MM.1S (cell line): ENCODE measurements around the gene MAN2A2.
"Not testable (repeated sequence)": the region's sequence is repeated elsewhere in the genome, so short reads cannot be mapped to it uniquely, and the experiment has no call there.

Experiments used
- DNase-seq: peaks from one replicate; pipeline ENCODE4 v3.0.0-alpha.2; 2015
- H2AFZ ChIP-seq: fragments of 300-600 bp; sonication (generic); 2 replicates; pipeline ENCODE4 v1.6.0; 2016; ENCODE audit warnings: antibody characterized with exemption, low read length
- H3F3A ChIP-seq: fragments of 300-600 bp; sonication (generic); 2 replicates; pipeline ENCODE4 v1.6.1; 2016; ENCODE audit warnings: mild to moderate bottlenecking, antibody characterized with exemption, low read length, moderate library complexity, mixed read lengths; ENCODE audit not compliant: insufficient read depth
- H3K27ac ChIP-seq: fragments of 300-600 bp; sonication (generic); 2 replicates; pipeline ENCODE4 v1.5.1; 2016; ENCODE audit warnings: mild to moderate bottlenecking, low read length
- H3K27me3 ChIP-seq: fragments of 300-600 bp; sonication (generic); replicated peaks from 2 replicates; pipeline ENCODE4 v1.6.0; 2016; ENCODE audit warnings: low read length; ENCODE audit not compliant: insufficient read depth
- H3K36me3 ChIP-seq: fragments of 300-600 bp; sonication (generic); replicated peaks from 2 replicates; pipeline ENCODE4 v1.6.1; 2016; ENCODE audit warnings: mild to moderate bottlenecking, low read length, mixed read lengths; ENCODE audit not compliant: insufficient read depth
- H3K4me1 ChIP-seq: fragments of 300-600 bp; sonication (generic); 2 replicates; pipeline ENCODE4 v1.6.1; 2016; ENCODE audit warnings: low read length, mixed read lengths
- H3K4me2 ChIP-seq: fragments of 300-600 bp; sonication (generic); 2 replicates; pipeline ENCODE4 v1.6.0; 2016; ENCODE audit warnings: low read depth, low read length
- H3K4me3 ChIP-seq: fragments of 300-600 bp; sonication (generic); 2 replicates; pipeline ENCODE4 v1.5.1; 2016; ENCODE audit warnings: low read length, mixed read lengths
- H3K79me2 ChIP-seq: fragments of 300-600 bp; sonication (generic); 2 replicates; pipeline ENCODE4 v1.6.1; 2016; ENCODE audit warnings: mixed run types, low read length, mixed read lengths
- H3K9ac ChIP-seq: fragments of 300-600 bp; sonication (generic); 2 replicates; pipeline ENCODE4 v1.6.1; 2016; ENCODE audit warnings: low read length, mixed read lengths
- H3K9me2 ChIP-seq: fragments of 300-600 bp; sonication (generic); replicated peaks from 2 replicates; pipeline ENCODE4 v1.6.1; 2016; ENCODE audit warnings: mild to moderate bottlenecking, low read length, mixed read lengths; ENCODE audit not compliant: insufficient read depth
- H3K9me3 ChIP-seq: fragments of 300-600 bp; sonication (generic); replicated peaks from 2 replicates; pipeline ENCODE4 v1.6.1; 2016; ENCODE audit warnings: mild to moderate bottlenecking, low read length, mixed read lengths; ENCODE audit not compliant: insufficient read depth
- H4K20me1 ChIP-seq: fragments of 300-600 bp; sonication (generic); 2 replicates; pipeline ENCODE4 v1.6.1; 2016; ENCODE audit warnings: mild to moderate bottlenecking, low read length, moderate library complexity, mixed read lengths; ENCODE audit not compliant: insufficient read depth
- EZH2 ChIP-seq: fragments of 300-600 bp; sonication (generic); optimal IDR thresholded peaks from 2 replicates; pipeline ENCODE3; 2017; ENCODE audit warnings: low read depth, mild to moderate bottlenecking, antibody characterized with exemption, low read length, mixed read lengths
- EZH2phosphoT487 ChIP-seq: fragments of 300-600 bp; sonication (generic); IDR thresholded peaks from 2 replicates; pipeline ENCODE4 v1.6.1; 2018; ENCODE audit warnings: antibody characterized with exemption, low read length
- TF ChIP-seq, protein P1 (sequence below): fragments of 300-600 bp; sonication (generic); IDR thresholded peaks from 2 replicates; pipeline ENCODE4 v1.5.1; 2016; ENCODE audit warnings: antibody characterized with exemption, low read length, mixed read lengths

The MAN2A2 gene

DNA sequence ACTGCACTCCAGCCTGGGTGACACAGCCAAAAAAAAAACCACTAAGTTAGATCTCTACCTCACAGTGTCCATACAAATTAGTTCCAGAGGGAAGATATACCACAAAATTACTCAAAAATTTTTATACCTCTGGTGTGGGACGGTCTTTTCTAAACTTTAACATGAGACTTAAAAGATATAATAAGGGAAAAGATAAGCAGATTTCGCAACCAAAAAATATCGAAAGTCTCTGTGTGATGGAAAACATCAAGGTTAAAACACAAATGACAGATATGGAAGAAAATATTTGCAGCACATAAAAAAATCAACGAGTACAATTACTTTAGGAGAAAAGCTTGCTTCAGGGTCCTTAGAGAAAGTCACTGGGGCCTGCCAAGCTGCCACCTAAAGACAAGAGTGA is 18.8 kb downstream of the MAN2A2 start:
- H3K9me2 ChIP-seq: no peaks in the 10 kb centered on the region
- H4K20me1 ChIP-seq: no peaks in the 10 kb centered on the region
- no peaks in the 10 kb centered on the region for H3K9me3 ChIP-seq
- H3K4me3 ChIP-seq: no peak overlapping the region
- H3K4me2 ChIP-seq: no peak overlapping the region
- no peak overlapping the region for H2AFZ ChIP-seq
- no peak overlapping the region for H3K27ac ChIP-seq
- H3K9ac ChIP-seq: no peak overlapping the region
- no peaks in the 10 kb centered on the region for H3F3A ChIP-seq
- DNase-seq: no peak
- H3K79me2 ChIP-seq: no peaks in the 10 kb centered on the region
- H3K36me3 ChIP-seq: no peaks in the 10 kb centered on the region
- H3K27me3 ChIP-seq: no peaks in the 10 kb centered on the region
- no peak for TF ChIP-seq EZH2
- TF ChIP-seq, protein P1, sequence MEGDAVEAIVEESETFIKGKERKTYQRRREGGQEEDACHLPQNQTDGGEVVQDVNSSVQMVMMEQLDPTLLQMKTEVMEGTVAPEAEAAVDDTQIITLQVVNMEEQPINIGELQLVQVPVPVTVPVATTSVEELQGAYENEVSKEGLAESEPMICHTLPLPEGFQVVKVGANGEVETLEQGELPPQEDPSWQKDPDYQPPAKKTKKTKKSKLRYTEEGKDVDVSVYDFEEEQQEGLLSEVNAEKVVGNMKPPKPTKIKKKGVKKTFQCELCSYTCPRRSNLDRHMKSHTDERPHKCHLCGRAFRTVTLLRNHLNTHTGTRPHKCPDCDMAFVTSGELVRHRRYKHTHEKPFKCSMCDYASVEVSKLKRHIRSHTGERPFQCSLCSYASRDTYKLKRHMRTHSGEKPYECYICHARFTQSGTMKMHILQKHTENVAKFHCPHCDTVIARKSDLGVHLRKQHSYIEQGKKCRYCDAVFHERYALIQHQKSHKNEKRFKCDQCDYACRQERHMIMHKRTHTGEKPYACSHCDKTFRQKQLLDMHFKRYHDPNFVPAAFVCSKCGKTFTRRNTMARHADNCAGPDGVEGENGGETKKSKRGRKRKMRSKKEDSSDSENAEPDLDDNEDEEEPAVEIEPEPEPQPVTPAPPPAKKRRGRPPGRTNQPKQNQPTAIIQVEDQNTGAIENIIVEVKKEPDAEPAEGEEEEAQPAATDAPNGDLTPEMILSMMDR: no peak
- no peak for TF ChIP-seq EZH2phosphoT487
- no peaks in the 10 kb centered on the region for H3K4me1 ChIP-seq

DNA sequence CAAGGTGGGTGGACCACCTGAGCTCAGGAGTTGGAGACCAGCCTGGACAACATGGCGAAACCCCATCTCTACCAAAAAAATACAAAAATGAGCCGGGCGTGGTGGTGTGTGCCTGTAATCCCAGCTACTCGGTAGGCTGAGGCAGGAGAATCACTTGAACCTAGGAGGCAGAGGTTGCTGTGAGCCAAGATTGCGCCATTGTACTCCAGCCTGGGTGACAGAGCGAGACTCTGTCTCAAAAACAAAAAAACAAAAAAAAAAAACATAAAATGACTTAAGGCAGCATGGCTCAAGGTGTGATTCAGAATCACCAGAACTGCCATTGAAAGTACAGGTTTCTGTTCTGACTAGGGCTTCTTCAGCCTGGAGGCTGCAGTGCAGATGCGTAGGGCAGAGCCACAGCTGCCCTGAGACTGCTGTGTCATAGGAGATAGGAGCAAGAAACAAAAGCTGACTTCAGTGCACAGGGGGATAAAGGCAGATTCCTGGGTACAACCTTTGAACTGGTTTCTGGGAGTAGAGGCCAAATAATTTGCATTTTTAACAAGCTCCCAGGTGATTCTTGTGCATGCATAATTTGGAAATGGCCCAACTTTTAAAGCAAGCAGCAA is 19.7 kb downstream of the MAN2A2 start:
- not testable (repeated sequence) for H2AFZ ChIP-seq, H4K20me1 ChIP-seq, H3K79me2 ChIP-seq, H3K4me1 ChIP-seq, H3F3A ChIP-seq, H3K9me3 ChIP-seq, H3K36me3 ChIP-seq, H3K9me2 ChIP-seq, H3K4me3 ChIP-seq, H3K9ac ChIP-seq, H3K27ac ChIP-seq, H3K4me2 ChIP-seq, H3K27me3 ChIP-seq
- DNase-seq: peak; percentile 19

DNA sequence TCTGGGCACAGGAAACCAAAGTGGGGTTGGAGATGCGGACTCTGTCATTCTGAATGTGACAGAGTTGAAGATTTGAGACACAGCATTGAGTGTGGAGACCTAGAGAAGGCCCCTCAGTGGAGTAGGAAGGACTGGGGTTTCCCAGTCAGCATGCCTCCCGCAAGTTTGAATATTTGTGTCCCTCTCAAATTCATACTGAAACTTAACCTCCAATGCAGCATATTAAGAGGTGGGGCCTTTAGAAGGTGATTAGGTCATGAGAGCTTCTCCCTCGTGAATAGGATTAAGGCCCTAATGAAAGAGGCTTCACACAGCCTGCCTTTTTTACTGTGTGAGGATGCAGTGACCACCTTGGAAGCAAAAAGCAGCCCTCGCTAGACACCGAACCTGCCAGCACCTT is 21.3 kb downstream of the MAN2A2 start:
- DNase-seq: no peak
- Histone ChIP-seq H2AFZ (no peak overlapping the region), H3F3A (peaks cover 6% of the 10 kb centered on the region), H3K27ac (no peak overlapping the region), H3K9ac (no peak overlapping the region), H3K9me3 (no peaks in the 10 kb centered on the region), H3K4me3 (no peak overlapping the region), H3K4me1 (peaks cover 4% of the 10 kb centered on the region; the same call in 1 of the 2 replicates), H4K20me1 (no peaks in the 10 kb centered on the region), H3K9me2 (no peaks in the 10 kb centered on the region), H3K36me3 (no peaks in the 10 kb centered on the region), H3K27me3 (no peaks in the 10 kb centered on the region), H3K79me2 (peaks cover 6% of the 10 kb centered on the region), H3K4me2 (no peak overlapping the region)
- TF ChIP-seq EZH2phosphoT487 (no peak), EZH2 (no peak)
- TF ChIP-seq, protein P1: no peak

DNA sequence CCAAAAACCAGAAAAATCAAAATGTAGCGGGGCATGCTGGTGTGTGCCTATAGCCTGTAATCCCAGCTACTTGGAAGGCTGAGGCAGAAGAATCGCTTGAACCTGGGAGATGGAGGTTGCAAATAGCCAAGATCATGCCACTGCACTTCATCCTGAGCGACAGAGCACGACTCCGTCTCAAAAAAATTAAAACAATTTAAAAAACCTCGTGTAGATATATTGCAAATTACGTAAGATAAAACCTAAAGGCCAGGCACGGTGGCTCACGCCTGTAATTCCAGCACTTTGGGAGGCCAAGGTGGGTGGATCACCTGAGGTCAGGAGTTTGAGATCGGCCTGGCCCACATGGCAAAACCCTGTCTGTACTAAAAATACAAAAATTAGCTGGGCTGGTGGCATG is 23.7 kb downstream of the MAN2A2 start:
- not testable (repeated sequence) for H3K4me2 ChIP-seq, H3K9me3 ChIP-seq, H3K36me3 ChIP-seq, H3K27ac ChIP-seq, H2AFZ ChIP-seq, H3K27me3 ChIP-seq, H3K9ac ChIP-seq, H3K4me3 ChIP-seq, H3K9me2 ChIP-seq, DNase-seq, H4K20me1 ChIP-seq, H3K4me1 ChIP-seq
- H3F3A ChIP-seq: peaks cover 29% of the 10 kb centered on the region
- peaks cover 11% of the 10 kb centered on the region for H3K79me2 ChIP-seq

DNA sequence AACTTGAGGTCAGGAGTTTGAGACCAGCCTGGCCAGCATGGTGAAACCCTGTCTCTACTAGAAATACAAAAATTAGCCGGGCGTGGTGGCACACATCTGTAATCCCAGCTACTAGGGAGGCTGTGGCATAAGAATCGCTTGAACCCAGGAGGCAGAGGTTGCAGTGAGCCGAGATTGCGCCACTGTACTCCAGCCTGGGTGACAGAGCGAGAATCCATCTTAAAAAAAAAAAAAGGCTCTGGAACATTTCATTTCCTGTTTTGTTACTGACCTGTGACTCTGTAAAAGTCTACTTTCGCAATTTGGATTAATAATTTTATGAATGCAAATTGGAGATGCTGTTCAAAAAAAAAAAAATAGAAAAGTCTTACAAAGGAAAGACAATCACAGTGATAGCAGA is 25.0 kb downstream of the MAN2A2 start:
- peaks cover 11% of the 10 kb centered on the region for H3K79me2 ChIP-seq
- not testable (repeated sequence) for H3K36me3 ChIP-seq, H3K27ac ChIP-seq, H3K9me2 ChIP-seq, DNase-seq, H4K20me1 ChIP-seq, H2AFZ ChIP-seq, H3K9ac ChIP-seq, H3K9me3 ChIP-seq, H3K4me3 ChIP-seq, H3K4me2 ChIP-seq, H3K27me3 ChIP-seq
- H3F3A ChIP-seq: peaks cover 33% of the 10 kb centered on the region
- H3K4me1 ChIP-seq: peaks cover 16% of the 10 kb centered on the region
